ENCODE data around the gene ZNF330. TPM values are rescaled to one million over a fixed set of nuclear protein-coding genes. Genes with fewer than 3 reads are reported as not detected.
"Not testable (repeated sequence)": the region's sequence is repeated elsewhere in the genome, so short reads cannot be mapped to it uniquely, and the experiment has no call there.

The ZNF330 gene
- total RNA-seq, 1 donor from 2014 or later = 43.7 TPM

- peaks cover 51% of the 10 kb centered on the region for H3K36me3 ChIP-seq
- no peak for DNase-seq
- ATAC-seq = no peak
- no peaks in the 10 kb centered on the region for H3K27me3 ChIP-seq (ENCODE audit: low read depth)
- intact Hi-C loops (cut with DNase I) = no loop called here
- TF ChIP-seq, protein P1, sequence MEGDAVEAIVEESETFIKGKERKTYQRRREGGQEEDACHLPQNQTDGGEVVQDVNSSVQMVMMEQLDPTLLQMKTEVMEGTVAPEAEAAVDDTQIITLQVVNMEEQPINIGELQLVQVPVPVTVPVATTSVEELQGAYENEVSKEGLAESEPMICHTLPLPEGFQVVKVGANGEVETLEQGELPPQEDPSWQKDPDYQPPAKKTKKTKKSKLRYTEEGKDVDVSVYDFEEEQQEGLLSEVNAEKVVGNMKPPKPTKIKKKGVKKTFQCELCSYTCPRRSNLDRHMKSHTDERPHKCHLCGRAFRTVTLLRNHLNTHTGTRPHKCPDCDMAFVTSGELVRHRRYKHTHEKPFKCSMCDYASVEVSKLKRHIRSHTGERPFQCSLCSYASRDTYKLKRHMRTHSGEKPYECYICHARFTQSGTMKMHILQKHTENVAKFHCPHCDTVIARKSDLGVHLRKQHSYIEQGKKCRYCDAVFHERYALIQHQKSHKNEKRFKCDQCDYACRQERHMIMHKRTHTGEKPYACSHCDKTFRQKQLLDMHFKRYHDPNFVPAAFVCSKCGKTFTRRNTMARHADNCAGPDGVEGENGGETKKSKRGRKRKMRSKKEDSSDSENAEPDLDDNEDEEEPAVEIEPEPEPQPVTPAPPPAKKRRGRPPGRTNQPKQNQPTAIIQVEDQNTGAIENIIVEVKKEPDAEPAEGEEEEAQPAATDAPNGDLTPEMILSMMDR (IDR thresholded peaks at IDR 0.05) = no peak
- no peaks in the 10 kb centered on the region for H3K9me3 ChIP-seq
- peaks cover 31% of the 10 kb centered on the region for H3K4me1 ChIP-seq
- H3K4me3 ChIP-seq = no peak overlapping the region
- no peak overlapping the region for H3K27ac ChIP-seq
These were observed 2.7 kb downstream of the ZNF330 start for GRCh38 chr4:141223418-141223817.

DNA sequence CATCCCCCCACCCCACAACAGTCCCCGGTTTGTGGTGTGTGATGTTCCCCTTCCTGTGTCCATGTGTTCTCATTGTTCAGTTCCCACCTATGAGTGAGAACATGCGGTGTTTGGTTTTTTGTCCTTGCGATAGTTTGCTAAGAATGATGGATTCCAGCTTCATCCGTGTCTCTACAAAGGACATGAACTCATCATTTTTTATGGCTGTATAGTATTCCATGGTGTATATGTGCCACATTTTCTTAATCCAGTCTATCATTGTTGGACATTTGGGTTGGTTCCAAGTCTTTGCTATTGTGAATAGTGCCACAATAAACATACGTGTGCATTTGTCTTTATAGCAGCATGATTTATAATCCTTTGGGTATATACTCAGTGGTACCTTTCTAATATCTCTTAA is 6.6 kb downstream of the ZNF330 start:
- DNase-seq; H3K27ac ChIP-seq; intact Hi-C loops (cut with DNase I); ATAC-seq; H3K4me3 ChIP-seq; H3K27me3 ChIP-seq (ENCODE audit: low read depth); H3K9me3 ChIP-seq: not testable (repeated sequence)
- Histone ChIP-seq H3K4me1 (peaks cover 21% of the 10 kb centered on the region), H3K36me3 (peaks cover 89% of the 10 kb centered on the region)

DNA sequence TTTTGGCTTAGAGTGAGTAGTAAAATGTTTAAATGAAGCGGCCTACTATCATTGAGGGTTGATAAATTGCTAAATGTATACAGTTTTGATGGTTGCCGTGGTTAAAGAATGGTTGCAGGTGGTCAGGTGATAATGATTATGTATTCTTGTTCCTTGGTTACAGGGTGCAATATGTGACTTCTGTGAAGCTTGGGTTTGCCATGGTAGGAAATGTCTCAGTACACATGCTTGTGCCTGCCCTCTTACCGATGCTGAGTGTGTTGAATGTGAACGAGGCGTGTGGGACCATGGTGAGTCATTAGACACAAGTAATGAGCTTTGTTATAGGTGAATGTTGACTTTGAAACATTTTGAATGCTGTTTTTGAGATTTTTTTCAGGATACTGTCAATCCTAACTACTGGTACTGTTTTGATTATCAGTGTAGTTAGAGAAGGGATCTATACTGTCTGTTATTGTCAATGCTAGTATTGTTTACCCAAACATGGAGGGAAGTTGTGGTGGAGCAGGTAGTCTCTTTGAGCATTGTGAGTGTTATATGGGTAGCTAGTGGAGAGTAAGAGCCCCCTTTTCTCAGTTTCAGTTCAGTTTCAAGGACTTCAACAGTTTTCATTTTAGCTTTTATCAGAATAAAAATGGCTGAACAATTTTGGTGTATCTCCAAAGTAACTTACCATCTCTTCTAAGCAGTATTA is 8.9 kb downstream of the ZNF330 start:
- Histone ChIP-seq H3K4me1 (peaks cover under 1% of the 10 kb centered on the region), H3K36me3 (peaks cover 96% of the 10 kb centered on the region), H3K9me3 (no peaks in the 10 kb centered on the region), H3K27ac (no peak overlapping the region), H3K27me3 (ENCODE audit: low read depth) (no peaks in the 10 kb centered on the region), H3K4me3 (no peak overlapping the region)
- intact Hi-C loops (cut with DNase I) = no loop called here
- TF ChIP-seq, protein P1 (IDR thresholded peaks at IDR 0.05) = no peak
- ATAC-seq = peak in 1 of 2 donors; percentile 35
- DNase-seq = no peak

DNA sequence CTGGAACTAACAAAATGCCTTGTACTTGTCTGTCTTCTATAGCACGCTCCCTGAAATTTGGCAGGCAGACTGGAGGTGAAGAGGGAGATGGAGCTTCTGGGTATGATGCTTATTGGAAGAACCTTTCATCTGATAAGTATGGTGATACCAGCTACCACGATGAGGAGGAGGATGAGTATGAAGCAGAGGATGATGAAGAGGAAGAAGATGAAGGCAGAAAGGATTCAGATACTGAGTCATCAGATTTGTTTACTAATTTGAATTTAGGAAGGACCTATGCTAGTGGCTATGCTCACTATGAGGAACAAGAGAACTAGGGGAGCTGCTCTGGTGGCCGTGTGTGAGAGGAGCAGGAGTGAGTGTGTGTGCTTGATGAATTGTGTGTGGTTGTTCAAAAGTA is 13.0 kb downstream of the ZNF330 start:
- ATAC-seq (no peak), DNase-seq (no peak)
- TF ChIP-seq, protein P1 (IDR thresholded peaks at IDR 0.05) = no peak
- Histone ChIP-seq H3K4me1 (no peaks in the 10 kb centered on the region), H3K4me3 (no peak overlapping the region), H3K27ac (no peak overlapping the region), H3K36me3 (peaks cover 69% of the 10 kb centered on the region), H3K9me3 (no peaks in the 10 kb centered on the region), H3K27me3 (ENCODE audit: low read depth) (no peaks in the 10 kb centered on the region)
- intact Hi-C loops (cut with DNase I) = no loop called here

- Histone ChIP-seq H3K4me1 (no peaks in the 10 kb centered on the region), H3K36me3 (peaks cover 24% of the 10 kb centered on the region), H3K9me3 (no peaks in the 10 kb centered on the region), H3K4me3 (no peak overlapping the region), H3K27ac (no peak overlapping the region), H3K27me3 (ENCODE audit: low read depth) (no peaks in the 10 kb centered on the region)
- intact Hi-C loops (cut with DNase I) = no loop called here
- ATAC-seq (no peak), DNase-seq (no peak)
- TF ChIP-seq, protein P1 (IDR thresholded peaks at IDR 0.05) = no peak
These were observed 17.5 kb downstream of the ZNF330 start for GRCh38 chr4:141238186-141238585.

GRCh38 chr4:141240259-141240658 is 19.6 kb downstream of the ZNF330 start:
- no peak overlapping the region for H3K27ac ChIP-seq
- no peak for DNase-seq
- TF ChIP-seq, protein P1 (IDR thresholded peaks at IDR 0.05) = no peak
- no peak for ATAC-seq
- intact Hi-C loops (cut with DNase I) = no loop called here
- no peaks in the 10 kb centered on the region for H3K27me3 ChIP-seq (ENCODE audit: low read depth)
- H3K36me3 ChIP-seq = peaks cover 3% of the 10 kb centered on the region
- H3K9me3 ChIP-seq = no peaks in the 10 kb centered on the region
- H3K4me1 ChIP-seq = no peaks in the 10 kb centered on the region
- no peak overlapping the region for H3K4me3 ChIP-seq
